IMR-90 (cell line): ENCODE results near the gene GATA6. TPM values are rescaled to one million over a fixed set of nuclear protein-coding genes. Genes with fewer than 3 reads are reported as not detected.

Source experiments
- ATAC-seq: fragments of 200-7000 bp; cut with Tn5 transposase; 2 replicates; pipeline ENCODE4 v1.9.1; 2020; ENCODE audit warnings: low read depth, mild to moderate bottlenecking, moderate library complexity
- BruUV-seq: library from RNA; stranded (reverse); fragments of 400-500 nt; replicated peaks from 2 replicates; lab custom pipeline; 2021; lab: Mats Ljungman, UMichigan
- CTCF ChIA-PET: fragments of 300-600 bp; formaldehyde crosslinking; extraction: SDS; loops from one replicate; lab custom pipeline; 2021; ENCODE audit warnings: antibody characterized with exemption; lab: Yijun Ruan, JAX
- POLR2A ChIA-PET: fragments of 300-600 bp; sonication (Branson Sonifier 250); formaldehyde crosslinking; loops from one replicate; lab custom pipeline; 2022; ENCODE audit warnings: antibody characterized with exemption; ENCODE audit not compliant: unreplicated experiment; lab: Charles Lee
- DNase-seq: peaks from one replicate; pipeline ENCODE4 v3.0.0; 2013
- H2AFZ ChIP-seq: replicated peaks from 2 replicates; pipeline ENCODE3; 2013; ENCODE audit warnings: low read length, mild to moderate bottlenecking; ENCODE audit not compliant: poor library complexity
- H2AK5ac ChIP-seq: 2 replicates; pipeline ENCODE4 v1.6.1; 2013; ENCODE audit warnings: low read depth, low read length, inconsistent platforms
- H2AK9ac ChIP-seq: replicated peaks from 2 replicates; pipeline ENCODE3; 2013; ENCODE audit warnings: mild to moderate bottlenecking, low read depth, low read length, moderate library complexity; ENCODE audit not compliant: poor library complexity
- H2BK120ac ChIP-seq: 2 replicates; pipeline ENCODE4 v1.6.1; 2013; ENCODE audit warnings: low read depth, low read length, inconsistent platforms
- H2BK15ac ChIP-seq: 3 replicates; pipeline ENCODE4 v1.6.1; 2013; ENCODE audit warnings: low read depth, low read length, inconsistent platforms
- H2BK20ac ChIP-seq: 2 replicates; pipeline ENCODE4 v1.6.1; 2013; ENCODE audit warnings: low read depth, mild to moderate bottlenecking, inconsistent platforms, low read length, moderate library complexity
- H2BK5ac ChIP-seq: 2 replicates; pipeline ENCODE4 v1.6.1; 2013; ENCODE audit warnings: mild to moderate bottlenecking, low read depth, low read length, inconsistent platforms; ENCODE audit not compliant: poor library complexity, severe bottlenecking
- H3K14ac ChIP-seq: replicated peaks from 2 replicates; pipeline ENCODE4 v1.6.1; 2013; ENCODE audit warnings: low read depth, low read length, inconsistent platforms
- H3K18ac ChIP-seq: 2 replicates; pipeline ENCODE4 v1.6.1; 2013; ENCODE audit warnings: low read depth, low read length, control low read depth
- H3K23ac ChIP-seq: 2 replicates; pipeline ENCODE4 v1.6.1; 2013; ENCODE audit warnings: low read depth, low read length, inconsistent platforms
- H3K27ac ChIP-seq: 2 replicates; pipeline ENCODE4 v1.5.1; 2013; ENCODE audit warnings: mild to moderate bottlenecking, control low read depth, low read length; ENCODE audit not compliant: insufficient read depth
- H3K27me3 ChIP-seq: 2 replicates; pipeline ENCODE4 v1.6.1; 2013; ENCODE audit warnings: low read length; ENCODE audit not compliant: control insufficient read depth, insufficient read depth
- H3K36me3 ChIP-seq: 2 replicates; pipeline ENCODE4 v1.6.1; 2013; ENCODE audit warnings: low read length, mixed read lengths; ENCODE audit not compliant: control insufficient read depth, insufficient read depth
- H3K4ac ChIP-seq: 2 replicates; pipeline ENCODE4 v1.6.1; 2013; ENCODE audit warnings: low read depth, low read length, inconsistent platforms
- H3K4me1 ChIP-seq: 2 replicates; pipeline ENCODE4 v1.6.1; 2013; ENCODE audit warnings: low read length, mixed read lengths; ENCODE audit not compliant: control insufficient read depth, insufficient read depth
- H3K4me2 ChIP-seq: 2 replicates; pipeline ENCODE4 v1.6.1; 2013; ENCODE audit warnings: low read depth, mild to moderate bottlenecking, control low read depth, low read length, moderate library complexity
- H3K4me3 ChIP-seq: 2 replicates; pipeline ENCODE4 v1.5.1; 2013; ENCODE audit warnings: low read depth, mild to moderate bottlenecking, control low read depth, low read length, moderate library complexity; ENCODE audit not compliant: insufficient read depth
- H3K56ac ChIP-seq: 2 replicates; pipeline ENCODE4 v1.6.1; 2013; ENCODE audit warnings: low read length, inconsistent platforms; ENCODE audit not compliant: insufficient read depth; ENCODE audit errors: extremely low read depth
- H3K79me1 ChIP-seq, 2 experiments: 2 replicates each; pipeline ENCODE4 v1.6.1; 2013; ENCODE audit warnings: low read length in 2 of 2, inconsistent platforms in 1 of 2, low read depth in 1 of 2
- H3K9ac ChIP-seq: 2 replicates; pipeline ENCODE4 v1.6.1; 2013; ENCODE audit warnings: low read depth, low read length, control low read depth
- H3K9me1 ChIP-seq: 2 replicates; pipeline ENCODE4 v1.6.1; 2013; ENCODE audit warnings: low read length, inconsistent platforms; ENCODE audit not compliant: insufficient read depth
- H3K9me3 ChIP-seq: 2 replicates; pipeline ENCODE4 v1.6.1; 2013; ENCODE audit warnings: low read length; ENCODE audit not compliant: control insufficient read depth, insufficient read depth
- H4K20me1 ChIP-seq: 2 replicates; pipeline ENCODE4 v1.6.1; 2013; ENCODE audit warnings: low read length, inconsistent platforms; ENCODE audit not compliant: insufficient read depth
- H4K5ac ChIP-seq: 2 replicates; pipeline ENCODE4 v1.6.1; 2013; ENCODE audit warnings: mild to moderate bottlenecking, low read depth, low read length, control low read depth
- H4K8ac ChIP-seq, 2 experiments: 2 replicates each; pipeline ENCODE4 v1.6.1; 2013; ENCODE audit warnings: low read depth in 2 of 2, low read length in 2 of 2, control low read depth in 1 of 2, inconsistent platforms in 1 of 2
- H4K91ac ChIP-seq: 2 replicates; pipeline ENCODE4 v1.6.1; 2013; ENCODE audit warnings: low read depth, low read length, inconsistent platforms; ENCODE audit not compliant: insufficient read depth
- ELK1 ChIP-seq: fragments of 150-350 bp; IDR thresholded peaks from 2 replicates; pipeline ENCODE4 v1.6.1; 2016; ENCODE audit warnings: low read depth, mild to moderate bottlenecking, low read length, moderate library complexity, borderline replicate concordance
- MAFK ChIP-seq: IDR thresholded peaks from 2 replicates; pipeline ENCODE4 v1.6.1; 2012; ENCODE audit warnings: low read depth, low read length, improper control_type of control experiment
- MAZ ChIP-seq: IDR thresholded peaks from 2 replicates; pipeline ENCODE4 v1.6.1; 2012; ENCODE audit warnings: low read depth, mild to moderate bottlenecking, low read length, improper control_type of control experiment, moderate library complexity, borderline replicate concordance
- NFE2L2 ChIP-seq: fragments of 150-350 bp; IDR thresholded peaks from 2 replicates; pipeline ENCODE4 v1.6.1; 2016; ENCODE audit warnings: low read depth, mild to moderate bottlenecking, low read length
- RAD21 ChIP-seq: IDR thresholded peaks from 2 replicates; pipeline ENCODE4 v1.6.1; 2012; ENCODE audit warnings: low read length, improper control_type of control experiment
- RCOR1 ChIP-seq: IDR thresholded peaks from 2 replicates; pipeline ENCODE4 v1.6.1; 2012; ENCODE audit warnings: mild to moderate bottlenecking, low read length, improper control_type of control experiment; ENCODE audit not compliant: insufficient replicate concordance
- RFX5 ChIP-seq: IDR thresholded peaks from 2 replicates; pipeline ENCODE4 v1.8.0; 2012; ENCODE audit warnings: low read depth, mild to moderate bottlenecking, low read length, moderate library complexity
- SMC3 ChIP-seq: fragments of 150-350 bp; IDR thresholded peaks from 2 replicates; pipeline ENCODE4 v1.6.1; 2016; ENCODE audit warnings: low read depth, mild to moderate bottlenecking, antibody characterized with exemption, low read length, moderate library complexity
- USF2 ChIP-seq: fragments of 150-350 bp; IDR thresholded peaks from 2 replicates; pipeline ENCODE4 v1.6.1; 2017; ENCODE audit warnings: mild to moderate bottlenecking, antibody characterized with exemption, low read length, low read depth
- WGBS, 2 experiments: methylation state at CpG; one replicate each; pipeline versions ENCODE4 v1.1.5 to v1.1.7; 2013; ENCODE audit warnings: missing lambda C conversion rate in 2 of 2; ENCODE audit not compliant: insufficient read length in 1 of 2; ENCODE audit errors: extremely low coverage in 2 of 2; 5-methylcytosine and 5-hydroxymethylcytosine counted together
- dilution Hi-C: fragments of 300-500 bp; cut with HindIII; formaldehyde crosslinking; loops from one replicate; pipeline ENCODE4 v1.14.3; 2018; ENCODE audit warnings: low sequenced_read_pairs; ENCODE audit not compliant: unreplicated experiment
- in situ Hi-C: fragments of 300-500 bp; cut with MboI; formaldehyde crosslinking; loops from 3 replicates; pipeline ENCODE4 v1.14.3; 2019; ENCODE audit warnings: low sequenced_read_pairs, inconsistent platforms, mixed read lengths
- intact Hi-C: fragments of 100-400 bp; cut with micrococcal nuclease; formaldehyde crosslinking; loops from 2 replicates; pipeline ENCODE4 v1.10.0; 2022
- polyA plus RNA-seq, 3 experiments: library from polyadenylated mRNA; depleted of rRNA; stranded (reverse); fragments of >200 nt; gene quantifications; 2 replicates each; pipeline ENCODE4 v1.2.3, GENCODE V29; 2012; ENCODE audit warnings: low replicate concordance in 1 of 3
- total RNA-seq: library from RNA; depleted of rRNA; stranded (reverse); fragments of >200 nt; gene quantifications from 2 replicates; pipeline ENCODE4 v1.2.3, GENCODE V29; 2012

Gene GATA6
- total and polyA plus RNA-seq, 2 of the 4 experiments (the other 2 are of a cell fraction) = 2.5 to 4.0 TPM

- ATAC-seq (peak; percentile 32), DNase-seq (peak; percentile 57)
- no peak overlapping the region for H2AK9ac ChIP-seq
- H2BK20ac ChIP-seq = no peak overlapping the region
- H3K4me1 ChIP-seq = peaks cover 3% of the 10 kb centered on the region
- no peaks in the 10 kb centered on the region for H3K79me1 ChIP-seq
- no peak overlapping the region for H3K14ac ChIP-seq
- no peak overlapping the region for H2AFZ ChIP-seq
- H3K4me3 ChIP-seq = no peak overlapping the region
- H4K8ac ChIP-seq = no peak overlapping the region
- no peak overlapping the region for H4K91ac ChIP-seq
- peak overlapping the region; percentile 61; the same call in 1 of the 2 replicates for H2AK5ac ChIP-seq
- no peak overlapping the region for H3K56ac ChIP-seq
- no peaks in the 10 kb centered on the region for H3K27me3 ChIP-seq
- no peaks in the 10 kb centered on the region; the same call in 1 of the 2 replicates for H3K9me1 ChIP-seq
- no peaks in the 10 kb centered on the region for H3K36me3 ChIP-seq
- no peaks in the 10 kb centered on the region for H3K9me3 ChIP-seq
- dilution Hi-C loops = no loop called here
- BruUV-seq = no TSS peak
- no peak overlapping the region for H3K23ac ChIP-seq
- H2BK120ac ChIP-seq = no peak overlapping the region
- no peak overlapping the region for H4K5ac ChIP-seq
- H3K9ac ChIP-seq = no peak overlapping the region
- no peak overlapping the region; the same call in 1 of the 2 replicates for H3K4me2 ChIP-seq
- no peak overlapping the region for H3K27ac ChIP-seq
- POLR2A ChIA-PET = no interaction called here
- CTCF ChIA-PET = no interaction called here
- H2BK15ac ChIP-seq = no peak overlapping the region
- no peak overlapping the region for H3K18ac ChIP-seq
- intact Hi-C loops = no loop called here
- in situ Hi-C loops = no loop called here
- no peaks in the 10 kb centered on the region for H4K20me1 ChIP-seq
- no peak overlapping the region for H2BK5ac ChIP-seq
- WGBS, 2 experiments = no CpG with 5 or more reads among the region's 13 CpGs
- TF ChIP-seq NFE2L2 = no peak
- no peak for TF ChIP-seq MAFK
- TF ChIP-seq RAD21 = no peak
- TF ChIP-seq RFX5 = no peak
- TF ChIP-seq ELK1 = no peak
- no peak for TF ChIP-seq RCOR1
- TF ChIP-seq SMC3 = no peak
- TF ChIP-seq USF2 = no peak
- no peak for TF ChIP-seq MAZ
- H3K4ac ChIP-seq = no peak overlapping the region
Measured at GRCh38 chr18:22214731-22215528, 45.5 kb downstream of the GATA6 start.
